KBM-7 (cell line): ENCODE data around the gene ZNF628.
A peak's percentile ranks its signal among the peaks of the same experiment; 100 is the strongest.
"Not testable (repeated sequence)": the region's sequence is repeated elsewhere in the genome, so short reads cannot be mapped to it uniquely, and the experiment has no call there.

Experiments used
- DNase-seq: peaks from one replicate; pipeline ENCODE4 v3.0.0-alpha.2; 2015
- in situ Hi-C: fragments of 300-500 bp; cut with MboI; formaldehyde crosslinking; loops from 2 replicates; pipeline ENCODE4 v1.14.3; 2020; ENCODE audit warnings: low sequenced_read_pairs, low pct_unique_long_range_greater_than_20kb, mixed read lengths

ZNF628 gene

DNA sequence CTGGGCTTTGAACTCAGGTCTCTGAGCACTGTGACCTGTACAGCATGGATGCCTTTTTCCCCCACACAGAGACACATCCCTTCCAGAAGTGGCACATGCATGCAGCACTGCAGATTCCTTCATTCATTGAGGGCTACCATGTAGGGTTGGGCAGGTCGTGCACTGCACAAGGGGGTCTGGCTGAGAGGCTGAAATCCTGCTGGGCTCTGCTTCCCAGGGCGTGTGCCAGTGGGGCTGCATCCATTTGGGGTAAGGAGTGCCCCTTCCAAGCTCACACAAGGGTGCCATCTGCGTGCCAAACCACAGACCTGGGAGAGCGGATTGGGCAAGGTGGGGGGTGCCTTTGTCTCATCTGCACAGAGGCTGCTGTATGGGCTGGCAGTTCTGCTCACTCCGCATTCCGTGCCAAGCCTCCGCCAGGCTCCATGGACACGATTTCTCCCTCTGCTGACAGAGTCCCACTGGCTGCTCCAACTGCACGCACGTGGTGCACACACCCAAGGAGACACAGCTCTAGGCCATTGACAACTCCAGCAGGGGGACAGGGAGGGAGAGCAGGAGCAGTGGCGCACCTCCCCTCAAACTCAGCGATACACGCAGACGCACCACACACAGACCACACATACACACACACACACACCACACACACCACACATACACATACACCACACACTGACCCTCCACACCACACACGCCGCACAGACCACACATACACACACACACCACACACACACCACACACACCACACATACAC is 28.8 kb upstream of the ZNF628 start:
- in situ Hi-C loops, result no loop called here
- peak; percentile 58 for DNase-seq

DNA sequence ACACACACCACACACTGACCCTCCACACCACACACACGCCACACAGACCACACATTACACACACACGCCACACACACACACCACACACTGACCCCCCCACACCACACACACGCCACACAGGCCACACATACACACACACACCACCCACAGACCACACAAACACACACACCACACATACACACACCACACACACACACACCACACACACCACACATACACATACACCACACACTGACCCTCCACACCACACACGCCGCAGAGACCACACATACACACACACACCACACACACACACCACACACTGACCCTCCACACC is 28.3 kb upstream of the ZNF628 start:
- in situ Hi-C loops, DNase-seq: not testable (repeated sequence)

- DNase-seq, result no peak
- in situ Hi-C loops, result no loop called here
These were observed 26.9 kb upstream of the ZNF628 start for GRCh38 chr19:55449469-55449868.

- in situ Hi-C loops, result no loop called here
- DNase-seq, result no peak
These were observed 25.1 kb upstream of the ZNF628 start for GRCh38 chr19:55451163-55451964.

GRCh38 chr19:55451965-55452748 is 24.3 kb upstream of the ZNF628 start:
- in situ Hi-C loops, result no loop called here

GRCh38 chr19:55452749-55453346 is 23.6 kb upstream of the ZNF628 start:
- in situ Hi-C loops, result no loop called here
- DNase-seq, result peak; percentile 74

More at GRCh38 chr19:55451965-55452748, 24.3 kb upstream of the ZNF628 start:
- no peak for DNase-seq

GRCh38 chr19:55453511-55454260 is 22.7 kb upstream of the ZNF628 start:
- in situ Hi-C loops, result no loop called here
- DNase-seq, result no peak

- peak; percentile 65 for DNase-seq
- in situ Hi-C loops, result no loop called here
These were observed 21.6 kb upstream of the ZNF628 start for GRCh38 chr19:55454787-55455243.

DNA sequence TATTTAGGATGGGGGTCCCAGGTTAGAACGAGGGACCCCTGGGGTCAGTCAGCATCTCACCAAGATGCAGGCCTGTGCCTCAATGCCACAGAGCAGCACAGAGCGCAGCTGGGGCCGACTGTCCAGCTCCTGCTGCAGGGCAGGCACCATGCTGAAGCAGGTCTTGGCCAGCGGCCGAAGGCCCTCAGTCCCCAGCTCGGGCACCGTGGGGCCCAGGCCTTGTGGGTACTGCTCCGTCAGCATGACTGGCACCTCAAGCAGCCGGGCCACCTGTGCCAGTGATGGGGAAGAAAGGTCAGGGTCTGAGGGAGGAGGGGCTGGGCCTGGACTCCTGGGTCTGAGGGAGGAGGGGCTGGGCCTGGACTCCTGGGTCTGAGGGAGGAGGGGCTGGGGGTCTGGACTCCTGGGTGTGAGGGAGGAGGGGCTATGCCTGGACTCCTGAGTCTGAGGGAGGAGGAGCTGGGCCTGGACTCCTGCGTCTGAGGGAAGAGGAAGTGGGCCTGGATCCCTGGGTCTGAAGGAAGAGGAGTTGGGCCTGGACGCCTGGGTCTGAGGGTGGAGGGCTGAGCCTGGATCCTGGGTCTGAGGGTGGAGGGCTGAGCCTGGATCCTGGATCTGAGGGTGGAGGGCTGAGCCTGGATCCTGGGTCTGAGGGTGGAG is 20.7 kb upstream of the ZNF628 start:
- in situ Hi-C loops, result no loop called here
- DNase-seq, result no peak

- in situ Hi-C loops, result no loop called here
- no peak for DNase-seq
These were observed 20.1 kb upstream of the ZNF628 start for GRCh38 chr19:55456347-55456746.

DNA sequence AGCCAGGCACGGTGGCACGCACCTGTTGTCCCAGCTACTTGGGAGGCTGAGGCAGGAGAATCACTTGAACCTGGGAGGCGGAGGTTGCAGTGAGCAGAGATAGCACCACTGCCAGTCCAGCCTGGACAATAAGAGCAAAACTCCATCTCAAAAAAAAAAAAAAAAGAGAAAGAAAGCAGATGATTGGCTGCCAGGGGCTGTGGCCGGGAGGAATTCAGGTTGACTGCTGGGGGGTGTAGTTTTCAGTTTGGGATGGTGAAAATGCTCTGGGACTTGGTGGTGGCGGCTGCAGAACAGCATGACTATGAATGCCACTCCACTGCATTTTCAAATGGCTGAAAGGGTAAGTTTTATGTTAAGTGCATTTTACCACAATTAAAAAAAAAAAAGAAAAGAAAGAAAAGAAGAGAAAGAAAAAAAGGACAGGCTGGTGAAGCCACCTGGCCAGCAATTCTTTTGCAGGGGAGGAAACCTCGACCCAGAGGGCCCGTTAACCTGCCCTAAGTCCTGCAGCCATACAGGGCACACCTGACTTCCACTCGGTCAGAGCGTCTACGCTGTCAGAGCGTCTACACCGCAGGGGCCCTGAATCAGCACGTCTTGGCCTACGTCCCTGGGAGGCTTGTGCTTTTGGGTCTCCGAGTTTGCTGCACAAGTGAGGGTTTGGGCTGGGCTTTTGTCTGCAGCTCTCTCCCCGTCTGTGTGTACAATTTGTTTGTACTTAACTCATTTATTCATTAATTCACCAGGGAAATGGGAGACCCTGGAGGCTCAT is 18.5 kb upstream of the ZNF628 start:
- in situ Hi-C loops, result no loop called here

DNA sequence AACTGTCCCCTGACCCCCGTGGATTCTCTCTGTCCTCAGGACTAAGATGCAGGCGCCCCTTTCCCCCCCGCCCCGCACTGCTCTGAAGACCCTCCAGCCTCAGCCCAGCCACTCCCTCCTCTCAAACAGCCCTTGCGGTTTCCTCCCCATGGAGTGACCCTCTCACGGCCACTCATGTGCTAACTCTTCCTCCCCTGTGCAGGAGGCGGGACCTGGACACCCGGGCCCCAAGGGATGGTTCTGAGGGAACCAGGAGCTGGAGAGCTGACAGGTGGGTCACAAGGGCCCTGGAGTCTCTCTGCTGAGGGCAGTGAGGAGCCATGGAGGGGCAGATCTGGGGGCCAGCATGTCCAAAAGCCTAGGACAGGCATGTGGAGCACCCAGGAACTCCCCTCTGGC is 16.9 kb upstream of the ZNF628 start:
- in situ Hi-C loops, result no loop called here
- DNase-seq, result no peak

More for the DNA sequence above, 18.5 kb upstream of the ZNF628 start:
- DNase-seq, result no peak

DNA sequence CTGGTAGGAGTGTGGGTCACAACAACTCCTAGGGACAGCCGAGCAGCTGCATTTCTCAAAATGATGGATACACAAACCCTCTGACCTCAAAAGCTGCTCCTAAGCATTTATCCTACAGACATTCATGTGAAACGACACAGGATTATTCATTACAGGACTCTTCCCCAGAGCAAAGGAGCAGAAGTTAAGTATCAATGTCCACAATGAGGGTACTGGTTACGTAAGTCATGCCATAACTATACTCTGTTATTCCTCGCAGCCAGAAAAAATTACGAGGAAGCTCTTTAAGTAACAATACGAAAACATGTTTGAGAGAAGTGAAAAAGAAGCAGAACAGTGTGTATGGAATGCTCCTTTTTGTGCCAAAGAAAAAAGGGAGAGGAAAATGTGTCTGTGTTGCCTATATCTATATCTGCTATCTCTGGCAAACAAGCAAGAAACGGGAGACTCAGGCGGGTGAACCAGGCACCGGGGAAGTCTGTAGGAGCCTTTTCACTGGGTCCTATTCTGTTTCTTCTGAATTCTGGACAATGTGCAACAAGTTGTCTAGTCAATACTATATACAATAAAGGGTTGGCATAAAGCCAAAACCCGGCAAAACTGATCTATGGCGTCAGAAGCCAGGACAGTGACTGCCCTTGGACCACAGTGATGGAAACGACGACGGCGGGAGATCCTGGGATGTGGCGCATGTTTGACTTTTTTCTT is 16.3 kb upstream of the ZNF628 start:
- DNase-seq, result no peak
- in situ Hi-C loops, result no loop called here

DNA sequence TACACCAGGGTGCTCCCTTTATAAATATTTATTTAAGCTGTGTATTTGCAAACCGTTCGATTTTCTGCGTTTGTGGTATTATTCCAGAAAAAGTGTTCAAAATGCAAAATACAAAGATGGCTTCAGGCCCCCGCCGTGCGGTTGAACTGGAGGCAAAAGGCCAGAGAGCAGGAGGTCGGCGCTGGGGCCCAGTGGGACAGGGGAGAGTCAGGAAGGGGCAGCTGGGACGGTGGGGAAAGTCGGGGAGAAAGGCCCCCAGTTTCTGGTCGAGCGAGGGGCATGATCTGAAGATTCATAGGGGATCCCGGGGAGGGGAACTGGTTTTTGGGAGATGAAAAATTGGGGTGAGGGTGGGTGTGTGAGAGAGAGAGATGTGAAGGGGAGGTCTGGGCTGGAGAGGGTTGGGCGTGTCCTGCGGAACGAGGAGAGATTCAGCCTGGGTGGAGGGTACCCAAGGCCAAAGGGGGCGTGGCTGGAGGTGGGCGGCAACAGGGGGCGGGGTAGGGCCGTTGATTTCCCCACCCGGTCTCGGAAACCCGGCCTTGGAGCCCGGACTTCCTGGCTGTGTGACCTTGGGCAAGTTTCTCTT is 15.7 kb upstream of the ZNF628 start:
- in situ Hi-C loops, result no loop called here
- DNase-seq, result peak; percentile 55

DNA sequence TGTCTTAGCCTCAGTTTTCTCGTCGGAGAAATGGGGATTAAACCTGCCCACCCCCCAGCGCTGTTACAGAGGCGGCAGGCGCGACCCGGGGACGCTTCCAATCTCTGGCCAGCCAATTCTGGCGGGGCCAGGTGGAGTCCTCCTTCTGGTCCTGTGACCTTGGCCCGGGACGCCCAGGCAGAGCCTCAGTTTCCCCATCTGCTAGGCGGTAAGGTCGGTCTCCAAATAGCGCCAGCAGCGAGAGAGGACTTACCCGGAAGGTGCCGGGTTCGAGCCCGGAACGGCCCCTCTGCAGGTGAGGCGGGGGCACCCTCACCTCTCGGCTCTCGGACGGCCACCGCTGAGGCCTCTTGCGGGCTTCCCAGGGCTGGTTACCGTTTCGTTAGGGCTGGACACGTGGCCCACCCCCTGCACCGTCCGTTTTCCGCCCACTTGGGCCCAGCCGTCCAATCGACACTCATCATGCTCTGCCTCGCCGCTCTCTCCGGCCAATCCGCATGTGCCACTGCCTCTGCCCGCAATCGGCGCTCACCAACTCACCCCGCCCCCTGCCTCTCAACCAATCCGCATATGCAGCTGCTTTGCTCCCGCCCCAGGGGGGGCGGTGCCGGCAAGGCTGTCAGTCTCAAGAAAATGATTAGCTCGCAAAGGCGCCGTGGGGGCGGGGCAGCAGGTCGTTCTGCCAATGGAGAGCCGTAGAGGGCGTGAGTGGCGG is 15.0 kb upstream of the ZNF628 start, which contains the start of gene ISOC2:
ISOC2 (minus strand) TSS at position 384 of the 715 bp plus-strand sequence. CDS start 5,156 bp downstream, outside the sequence.
- DNase-seq, result peak; percentile 100
- in situ Hi-C loops, result no loop called here
